NCI-H1930 (cell line): Measurements from ENCODE around the gene OTOP2.

Experiments
- DNase-seq, 2 experiments: peaks; one replicate each; lab custom pipeline; 2025; lab: John Stamatoyannopoulos, UW

OTOP2 gene

GRCh38 chr17:74923538-74924249, 379 bp upstream of the OTOP2 start:
- peak; percentile 40 to 74 for DNase-seq

- DNase-seq, result no peak
These were observed 1.2 kb downstream of the OTOP2 start for GRCh38 chr17:74925242-74925641.

GRCh38 chr17:74928786-74929185, 4.7 kb downstream of the OTOP2 start:
- DNase-seq, result no peak

- no peak for DNase-seq
These were observed 6.5 kb downstream of the OTOP2 start for GRCh38 chr17:74930535-74931036.

- no peak for DNase-seq
These were observed 11.0 kb downstream of the OTOP2 start for GRCh38 chr17:74935048-74935447.

- no peak for DNase-seq
These were observed 11.8 kb downstream of the OTOP2 start, which contains the start of gene OTOP3 for GRCh38 chr17:74935585-74936469. OTOP3 (plus strand) TSS chr17:74935898; CDS start chr17:74935922, 24 bp downstream.

- peak in 1 of 2 experiments; percentile 13 for DNase-seq
These were observed 12.4 kb downstream of the OTOP2 start for GRCh38 chr17:74936470-74936799.

GRCh38 chr17:74937064-74938051, 13.3 kb downstream of the OTOP2 start:
- no peak for DNase-seq

GRCh38 chr17:74938194-74938950, 14.3 kb downstream of the OTOP2 start:
- no peak for DNase-seq

- no peak for DNase-seq
These were observed 15.5 kb downstream of the OTOP2 start for GRCh38 chr17:74939534-74939933.

GRCh38 chr17:74941128-74941725, 17.2 kb downstream of the OTOP2 start:
- no peak for DNase-seq

GRCh38 chr17:74943808-74944522, 19.9 kb downstream of the OTOP2 start:
- DNase-seq, result no peak

GRCh38 chr17:74945543-74945942, 21.5 kb downstream of the OTOP2 start:
- no peak for DNase-seq

GRCh38 chr17:74946641-74947040, 22.6 kb downstream of the OTOP2 start:
- DNase-seq, result no peak

GRCh38 chr17:74947041-74947754, 23.1 kb downstream of the OTOP2 start:
- no peak for DNase-seq

- no peak for DNase-seq
These were observed 25.5 kb downstream of the OTOP2 start for GRCh38 chr17:74949455-74950115.

- no peak for DNase-seq
These were observed 26.1 kb downstream of the OTOP2 start for GRCh38 chr17:74950207-74950606.

- DNase-seq, result no peak
These were observed 27.0 kb downstream of the OTOP2 start for GRCh38 chr17:74951065-74951464.
